GM12864 (cell line): ENCODE results near the gene GALNT7.

ENCODE experiments used
- DNase-seq: peaks from one replicate; pipeline ENCODE4 v3.0.0-alpha.2; 2011; ENCODE audit warnings: low read depth
- H3K4me3 ChIP-seq: 2 replicates; pipeline ENCODE4 v1.5.1; 2011; ENCODE audit warnings: mild to moderate bottlenecking, low read depth, low read length, control low read depth
- TF ChIP-seq, protein P1 (sequence below): IDR thresholded peaks from 2 replicates; pipeline ENCODE4 v1.5.1; 2011; ENCODE audit warnings: low read depth, mild to moderate bottlenecking, moderate library complexity, low read length, control low read depth, inconsistent platforms; ENCODE audit errors: missing control alignments

Gene GALNT7

DNA sequence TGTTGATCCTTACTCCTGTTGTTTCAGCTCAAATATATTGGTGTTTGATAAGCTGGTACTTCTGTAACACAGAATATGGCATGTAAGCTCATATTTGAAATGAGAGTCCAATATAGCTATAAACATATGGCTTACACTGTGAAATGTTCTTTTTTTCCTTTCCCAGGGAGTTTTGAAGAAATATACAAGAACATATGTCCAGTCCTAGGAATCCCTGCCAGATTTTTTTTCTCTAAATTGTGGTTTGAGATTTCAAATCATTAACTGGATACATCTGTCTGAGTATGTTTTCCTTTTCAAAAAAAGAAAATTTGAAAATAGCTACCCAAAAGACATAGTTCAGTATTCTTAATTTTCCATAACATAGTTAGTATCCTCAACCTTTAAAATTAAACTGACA, 105.3 kb downstream of the GALNT7 start:
- H3K4me3 ChIP-seq, result no peak overlapping the region
- DNase-seq, result no peak
- TF ChIP-seq, protein P1, sequence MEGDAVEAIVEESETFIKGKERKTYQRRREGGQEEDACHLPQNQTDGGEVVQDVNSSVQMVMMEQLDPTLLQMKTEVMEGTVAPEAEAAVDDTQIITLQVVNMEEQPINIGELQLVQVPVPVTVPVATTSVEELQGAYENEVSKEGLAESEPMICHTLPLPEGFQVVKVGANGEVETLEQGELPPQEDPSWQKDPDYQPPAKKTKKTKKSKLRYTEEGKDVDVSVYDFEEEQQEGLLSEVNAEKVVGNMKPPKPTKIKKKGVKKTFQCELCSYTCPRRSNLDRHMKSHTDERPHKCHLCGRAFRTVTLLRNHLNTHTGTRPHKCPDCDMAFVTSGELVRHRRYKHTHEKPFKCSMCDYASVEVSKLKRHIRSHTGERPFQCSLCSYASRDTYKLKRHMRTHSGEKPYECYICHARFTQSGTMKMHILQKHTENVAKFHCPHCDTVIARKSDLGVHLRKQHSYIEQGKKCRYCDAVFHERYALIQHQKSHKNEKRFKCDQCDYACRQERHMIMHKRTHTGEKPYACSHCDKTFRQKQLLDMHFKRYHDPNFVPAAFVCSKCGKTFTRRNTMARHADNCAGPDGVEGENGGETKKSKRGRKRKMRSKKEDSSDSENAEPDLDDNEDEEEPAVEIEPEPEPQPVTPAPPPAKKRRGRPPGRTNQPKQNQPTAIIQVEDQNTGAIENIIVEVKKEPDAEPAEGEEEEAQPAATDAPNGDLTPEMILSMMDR, result no peak

GRCh38 chr4:173274744-173275143, 106.1 kb downstream of the GALNT7 start:
- TF ChIP-seq, protein P1, result no peak
- no peak for DNase-seq
- H3K4me3 ChIP-seq, result no peak overlapping the region

DNA sequence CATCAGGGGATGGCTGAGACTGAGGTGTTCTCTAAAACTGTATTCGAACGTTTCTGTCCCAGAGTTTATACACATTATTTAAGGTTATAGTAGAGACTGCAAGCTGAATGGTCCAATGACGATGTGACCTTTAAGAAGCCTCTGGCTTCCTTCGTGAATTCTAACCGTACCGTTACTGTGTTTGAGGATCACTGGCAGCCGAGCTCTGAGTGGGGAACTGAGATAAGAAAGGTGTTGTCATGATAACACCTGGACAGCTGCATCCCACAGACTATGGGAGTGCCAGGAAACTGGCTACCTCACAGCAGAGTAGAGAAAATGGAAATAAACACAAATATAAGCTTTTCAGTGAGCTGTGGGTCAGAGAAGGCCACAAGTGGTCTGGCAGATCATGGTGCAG, 106.5 kb downstream of the GALNT7 start:
- DNase-seq, result no peak
- TF ChIP-seq, protein P1, result no peak
- H3K4me3 ChIP-seq, result no peak overlapping the region

DNA sequence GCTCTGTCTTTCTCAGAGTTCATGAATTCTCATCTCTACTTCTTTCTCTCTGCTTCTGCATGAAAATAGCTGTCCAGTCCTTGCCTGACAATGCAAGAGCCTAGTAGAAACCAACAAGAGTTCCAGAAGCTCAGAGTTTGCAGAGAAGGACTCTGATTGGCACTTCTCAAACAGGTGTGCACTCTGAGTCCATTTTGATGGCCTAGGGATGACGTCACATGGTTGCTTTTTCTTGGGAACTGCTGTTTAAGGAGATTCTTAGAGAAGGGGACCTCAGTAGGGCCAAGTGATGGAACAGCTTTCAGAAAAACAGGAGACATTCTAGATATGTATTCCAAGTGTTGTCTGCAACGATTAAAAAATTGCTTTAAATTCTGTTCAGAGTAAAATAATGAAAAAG, 108.7 kb downstream of the GALNT7 start:
- DNase-seq, result no peak
- TF ChIP-seq, protein P1, result no peak
- H3K4me3 ChIP-seq, result no peak overlapping the region

DNA sequence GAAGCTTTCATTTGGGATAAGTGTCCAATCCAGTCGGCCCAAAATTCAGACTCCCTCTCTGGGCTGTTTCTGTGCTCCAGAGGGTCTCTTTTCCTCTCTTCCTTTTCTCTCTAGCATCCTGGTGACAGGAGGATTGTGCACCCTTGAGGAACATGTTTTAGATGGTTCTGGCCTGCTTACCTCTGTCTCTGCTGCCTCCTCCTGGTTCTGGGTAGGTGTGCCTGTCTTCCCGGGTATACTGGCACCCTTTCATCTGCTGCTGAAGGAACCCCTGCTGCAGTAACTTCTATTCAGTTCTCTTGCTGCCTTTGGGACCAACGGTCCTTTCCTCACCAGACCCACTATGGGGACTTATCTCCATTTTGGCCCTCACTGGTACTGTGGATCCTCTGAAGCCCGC, 112.4 kb downstream of the GALNT7 start:
- no peak for DNase-seq
- no peak overlapping the region for H3K4me3 ChIP-seq
- TF ChIP-seq, protein P1, result no peak

DNA sequence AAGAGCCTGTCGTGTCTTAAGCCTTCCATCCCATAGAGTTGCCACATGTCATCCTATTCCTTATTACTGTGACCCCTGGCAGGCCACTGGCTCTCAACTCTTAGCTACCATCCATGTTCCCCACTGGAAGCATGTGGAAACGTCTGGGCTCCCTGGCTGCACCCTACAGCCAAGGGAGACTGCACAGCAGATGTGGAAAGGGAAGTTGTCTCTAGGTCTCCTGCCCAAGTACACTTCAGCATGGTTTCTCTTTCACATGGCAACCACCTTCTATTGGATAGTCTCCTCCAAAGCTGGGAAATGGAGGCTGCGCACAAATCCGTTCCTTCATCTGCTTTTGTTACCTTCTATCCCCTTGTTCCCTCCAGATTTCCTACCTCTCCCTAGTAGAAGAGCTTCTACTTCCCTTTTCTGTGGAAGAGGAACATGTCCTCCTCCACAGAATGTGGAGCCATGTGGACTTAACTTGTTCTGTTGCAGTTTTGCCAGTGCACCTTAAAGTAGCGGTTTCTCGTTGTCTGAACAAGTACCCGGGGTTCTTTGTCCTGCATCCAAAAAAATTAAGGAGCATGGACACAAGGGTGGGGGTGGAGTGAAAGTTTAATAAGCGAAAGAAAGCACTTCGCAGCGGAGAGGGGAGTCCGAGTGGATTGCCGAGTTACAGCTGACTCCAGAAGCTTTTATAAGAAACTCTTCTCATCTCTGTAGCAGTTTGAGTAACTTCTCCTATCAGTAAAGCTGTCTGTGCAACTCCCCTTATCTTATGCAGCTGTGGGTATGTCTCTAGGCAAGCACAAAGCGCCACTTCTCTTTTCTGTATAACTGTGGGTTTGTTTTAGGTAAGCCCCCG, 113.0 kb downstream of the GALNT7 start:
- DNase-seq, result no peak
- TF ChIP-seq, protein P1, result no peak
- H3K4me3 ChIP-seq, result no peak overlapping the region

GRCh38 chr4:173282256-173282562, 113.6 kb downstream of the GALNT7 start:
- TF ChIP-seq, protein P1, result no peak
- DNase-seq, result no peak
- H3K4me3 ChIP-seq, result no peak overlapping the region
